D721Med (cell line): ENCODE results near the gene UBE2F.
"Not testable (repeated sequence)": the region's sequence is repeated elsewhere in the genome, so short reads cannot be mapped to it uniquely, and the experiment has no call there.

Experiments used
- DNase-seq: peaks from one replicate; pipeline ENCODE4 v3.0.0; 2011; ENCODE audit warnings: low spot score; ENCODE audit not compliant: insufficient read length
- FAIRE-seq: peaks from 2 replicates; lab custom pipeline; 2011; peaks lifted over from hg19 to GRCh38; lab: Jason Lieb, UNC
- TF ChIP-seq, protein P1 (sequence below): IDR thresholded peaks from 2 replicates; pipeline ENCODE4 v1.5.1; 2012; ENCODE audit warnings: mild to moderate bottlenecking, control low read depth; ENCODE audit not compliant: insufficient read depth; ENCODE audit errors: missing control alignments

The UBE2F gene

GRCh38 chr2:238032755-238033337 is 66.0 kb downstream of the UBE2F start:
- TF ChIP-seq, protein P1, sequence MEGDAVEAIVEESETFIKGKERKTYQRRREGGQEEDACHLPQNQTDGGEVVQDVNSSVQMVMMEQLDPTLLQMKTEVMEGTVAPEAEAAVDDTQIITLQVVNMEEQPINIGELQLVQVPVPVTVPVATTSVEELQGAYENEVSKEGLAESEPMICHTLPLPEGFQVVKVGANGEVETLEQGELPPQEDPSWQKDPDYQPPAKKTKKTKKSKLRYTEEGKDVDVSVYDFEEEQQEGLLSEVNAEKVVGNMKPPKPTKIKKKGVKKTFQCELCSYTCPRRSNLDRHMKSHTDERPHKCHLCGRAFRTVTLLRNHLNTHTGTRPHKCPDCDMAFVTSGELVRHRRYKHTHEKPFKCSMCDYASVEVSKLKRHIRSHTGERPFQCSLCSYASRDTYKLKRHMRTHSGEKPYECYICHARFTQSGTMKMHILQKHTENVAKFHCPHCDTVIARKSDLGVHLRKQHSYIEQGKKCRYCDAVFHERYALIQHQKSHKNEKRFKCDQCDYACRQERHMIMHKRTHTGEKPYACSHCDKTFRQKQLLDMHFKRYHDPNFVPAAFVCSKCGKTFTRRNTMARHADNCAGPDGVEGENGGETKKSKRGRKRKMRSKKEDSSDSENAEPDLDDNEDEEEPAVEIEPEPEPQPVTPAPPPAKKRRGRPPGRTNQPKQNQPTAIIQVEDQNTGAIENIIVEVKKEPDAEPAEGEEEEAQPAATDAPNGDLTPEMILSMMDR: no peak
- FAIRE-seq (no peak), DNase-seq (no peak)

- DNase-seq, FAIRE-seq: not testable (repeated sequence)
Measured at GRCh38 chr2:238033991-238034390, 67.2 kb downstream of the UBE2F start.

DNA sequence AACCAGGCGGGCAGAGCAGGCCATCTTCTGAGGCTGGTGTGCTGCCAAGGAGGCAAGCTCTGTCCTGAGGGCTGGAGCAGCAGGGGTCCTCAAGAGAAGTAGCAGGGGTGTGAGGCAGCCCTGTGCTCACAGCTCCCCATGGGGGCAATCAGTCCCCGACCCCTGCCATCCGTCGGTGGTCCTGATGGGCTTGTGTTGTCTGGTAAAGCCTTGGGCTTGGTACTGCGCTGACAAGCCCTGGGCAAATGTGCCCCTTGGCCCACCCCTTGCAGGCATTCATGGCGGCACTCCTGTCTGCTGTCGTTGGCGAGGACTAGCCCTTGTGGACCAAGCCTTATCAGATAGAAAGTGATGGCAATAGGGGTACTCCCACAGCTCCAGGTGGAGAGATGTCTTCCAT is 71.4 kb downstream of the UBE2F start:
- TF ChIP-seq, protein P1: no peak
- DNase-seq: no peak
- no peak for FAIRE-seq

DNA sequence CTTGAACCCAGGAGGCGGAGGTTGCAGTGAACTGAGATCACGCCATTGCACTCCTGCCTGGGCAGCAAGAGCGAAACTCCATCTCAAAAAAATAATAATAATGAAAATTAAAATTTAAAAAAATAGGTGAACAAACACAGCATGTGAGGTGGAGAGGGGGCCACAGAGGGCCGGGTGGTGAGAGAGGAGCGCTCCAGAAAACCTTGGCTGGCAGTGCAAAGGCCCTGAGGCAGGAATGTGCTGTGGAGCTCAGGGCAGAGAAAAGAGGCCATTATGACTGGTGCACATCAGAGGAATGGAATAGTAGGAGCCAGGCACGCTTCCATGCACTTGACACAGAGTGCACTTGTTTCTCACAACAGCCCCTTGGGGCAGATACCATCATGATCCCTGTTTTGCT is 72.3 kb downstream of the UBE2F start:
- DNase-seq (no peak), FAIRE-seq (no peak)
- TF ChIP-seq, protein P1: no peak

GRCh38 chr2:238039985-238040384 is 73.2 kb downstream of the UBE2F start:
- no peak for FAIRE-seq
- TF ChIP-seq, protein P1: no peak

DNA sequence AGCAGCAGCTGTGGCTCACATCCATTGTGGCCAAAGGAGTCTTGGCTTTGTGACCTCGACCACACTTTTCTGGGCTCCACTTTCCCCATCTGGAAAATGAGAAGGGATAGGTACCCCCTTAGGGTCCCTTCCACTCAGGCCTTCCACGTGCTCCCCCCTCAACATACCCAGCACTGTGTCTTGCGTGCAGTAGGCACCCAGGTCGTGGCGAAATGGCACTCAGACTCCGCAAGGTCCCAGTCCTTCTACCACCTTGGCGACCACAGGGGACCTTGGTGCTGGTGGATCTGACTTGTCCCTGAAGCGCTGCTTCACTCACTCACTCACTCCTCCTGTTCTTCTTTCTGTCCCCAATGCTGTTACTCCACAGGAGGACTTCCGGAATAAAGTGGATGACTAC is 74.1 kb downstream of the UBE2F start:
- TF ChIP-seq, protein P1: no peak
- FAIRE-seq (no peak), DNase-seq (no peak)

More at GRCh38 chr2:238039985-238040384, 73.2 kb downstream of the UBE2F start:
- DNase-seq: no peak

DNA sequence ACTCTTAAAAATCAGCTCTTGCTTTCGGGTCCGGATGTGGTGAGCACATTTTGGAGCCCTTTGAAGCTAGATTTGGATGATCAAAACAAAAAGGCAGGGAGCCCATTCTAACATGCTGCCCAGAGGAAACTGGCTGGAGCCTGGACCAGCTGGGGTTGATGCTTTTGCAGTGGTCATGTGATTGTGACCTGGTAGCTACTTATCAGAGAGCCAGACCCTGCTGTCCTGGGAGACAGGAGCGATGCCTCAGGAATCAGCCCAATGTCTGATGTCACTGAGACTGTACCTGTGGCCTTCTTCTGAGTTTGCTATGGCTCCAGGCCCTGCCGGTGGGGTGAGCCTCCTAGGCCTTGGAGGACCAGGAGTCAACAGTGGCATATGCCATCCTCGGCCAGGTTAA is 75.3 kb downstream of the UBE2F start:
- no peak for FAIRE-seq
- DNase-seq: no peak
- TF ChIP-seq, protein P1: no peak
